HEK293 (cell line): ENCODE results near the gene MYOCOS.

ENCODE experiments used
- HOXD13 ChIP-seq: sonication (generic); formaldehyde crosslinking; IDR thresholded peaks from 2 replicates; pipeline ENCODE4 v1.8.0; 2022; ENCODE audit warnings: missing genetic modification reagents, borderline replicate concordance
- OVOL3 ChIP-seq: fragments of 450-650 bp; formaldehyde crosslinking; IDR thresholded peaks from 2 replicates; pipeline ENCODE4 v1.5.1; 2016; ENCODE audit warnings: missing biosample characterization, missing genetic modification characterization
- TCF7L2 ChIP-seq: IDR thresholded peaks from 2 replicates; pipeline ENCODE4 v1.6.1; 2011; ENCODE audit warnings: low read depth, mild to moderate bottlenecking, inconsistent platforms, low read length, moderate library complexity, borderline replicate concordance
- YY1 ChIP-seq: fragments of 450-650 bp; formaldehyde crosslinking; IDR thresholded peaks from 2 replicates; pipeline ENCODE4 v1.5.1; 2018; ENCODE audit warnings: missing biosample characterization, missing genetic modification characterization
- ZNF112 ChIP-seq: fragments of 450-650 bp; formaldehyde crosslinking; IDR thresholded peaks from 2 replicates; pipeline ENCODE4 v1.5.0; 2017; ENCODE audit warnings: missing biosample characterization, missing genetic modification characterization
- ZNF2 ChIP-seq: fragments of 450-650 bp; formaldehyde crosslinking; IDR thresholded peaks from 2 replicates; pipeline ENCODE4 v1.5.1; 2016; ENCODE audit warnings: missing biosample characterization, missing genetic modification characterization
- ZNF341 ChIP-seq: fragments of 450-650 bp; formaldehyde crosslinking; IDR thresholded peaks from 2 replicates; pipeline ENCODE4; 2016; ENCODE audit warnings: low read depth, missing biosample characterization, missing genetic modification characterization
- ZNF354C ChIP-seq: fragments of 450-650 bp; formaldehyde crosslinking; IDR thresholded peaks from 2 replicates; pipeline ENCODE4 v1.5.1; 2016; ENCODE audit warnings: missing biosample characterization, missing genetic modification characterization, low read depth, borderline replicate concordance
- ZNF600 ChIP-seq: fragments of 450-650 bp; formaldehyde crosslinking; IDR thresholded peaks from 2 replicates; pipeline ENCODE4 v1.5.1; 2016; ENCODE audit warnings: missing biosample characterization, missing genetic modification characterization
- TF ChIP-seq, protein P1 (sequence below): fragments of 450-650 bp; formaldehyde crosslinking; IDR thresholded peaks from 2 replicates; pipeline ENCODE4 v1.5.1; 2016; ENCODE audit warnings: missing biosample characterization, missing genetic modification characterization
- TF ChIP-seq, protein P2 (sequence below): sonication (generic); formaldehyde crosslinking; IDR thresholded peaks from 2 replicates; pipeline ENCODE4 v1.8.1; 2022; ENCODE audit warnings: mild to moderate bottlenecking, moderate library complexity, missing genetic modification reagents

DNA sequence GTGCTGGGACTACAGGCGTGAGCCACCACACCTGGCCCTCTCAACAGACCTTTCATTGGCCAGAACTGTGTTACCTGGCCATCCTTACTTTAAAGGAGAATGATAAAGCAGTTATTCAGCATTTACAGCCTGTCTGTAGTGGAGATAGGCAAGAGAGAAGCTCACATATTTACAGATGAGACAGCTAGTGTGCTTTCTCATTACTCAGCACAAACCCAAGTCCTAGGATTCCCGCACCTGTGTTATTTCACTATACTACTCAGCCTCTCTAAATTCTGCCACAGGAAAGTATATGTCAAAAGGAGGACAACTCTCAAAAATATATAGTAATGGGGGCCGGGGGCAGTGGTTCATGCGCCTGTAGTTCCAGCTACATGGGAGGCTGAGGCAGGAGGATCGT is 46.3 kb downstream of the MYOCOS start:
- TF ChIP-seq, protein P1, sequence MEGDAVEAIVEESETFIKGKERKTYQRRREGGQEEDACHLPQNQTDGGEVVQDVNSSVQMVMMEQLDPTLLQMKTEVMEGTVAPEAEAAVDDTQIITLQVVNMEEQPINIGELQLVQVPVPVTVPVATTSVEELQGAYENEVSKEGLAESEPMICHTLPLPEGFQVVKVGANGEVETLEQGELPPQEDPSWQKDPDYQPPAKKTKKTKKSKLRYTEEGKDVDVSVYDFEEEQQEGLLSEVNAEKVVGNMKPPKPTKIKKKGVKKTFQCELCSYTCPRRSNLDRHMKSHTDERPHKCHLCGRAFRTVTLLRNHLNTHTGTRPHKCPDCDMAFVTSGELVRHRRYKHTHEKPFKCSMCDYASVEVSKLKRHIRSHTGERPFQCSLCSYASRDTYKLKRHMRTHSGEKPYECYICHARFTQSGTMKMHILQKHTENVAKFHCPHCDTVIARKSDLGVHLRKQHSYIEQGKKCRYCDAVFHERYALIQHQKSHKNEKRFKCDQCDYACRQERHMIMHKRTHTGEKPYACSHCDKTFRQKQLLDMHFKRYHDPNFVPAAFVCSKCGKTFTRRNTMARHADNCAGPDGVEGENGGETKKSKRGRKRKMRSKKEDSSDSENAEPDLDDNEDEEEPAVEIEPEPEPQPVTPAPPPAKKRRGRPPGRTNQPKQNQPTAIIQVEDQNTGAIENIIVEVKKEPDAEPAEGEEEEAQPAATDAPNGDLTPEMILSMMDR (tag by site-specific recombination) = no peak
- no peak for TF ChIP-seq OVOL3 (tag by site-specific recombination)
- TF ChIP-seq HOXD13 (CRISPR knock-in tag) = no peak
- TF ChIP-seq ZNF112 (tag by site-specific recombination) = no peak
- TF ChIP-seq YY1 = no peak
- no peak for TF ChIP-seq ZNF2 (tag by site-specific recombination)
- no peak for TF ChIP-seq ZNF600 (tag by site-specific recombination)
- TF ChIP-seq ZNF354C (tag by site-specific recombination) = no peak
- TF ChIP-seq ZNF341 = no peak
- no peak for TF ChIP-seq TCF7L2
- TF ChIP-seq, protein P2, sequence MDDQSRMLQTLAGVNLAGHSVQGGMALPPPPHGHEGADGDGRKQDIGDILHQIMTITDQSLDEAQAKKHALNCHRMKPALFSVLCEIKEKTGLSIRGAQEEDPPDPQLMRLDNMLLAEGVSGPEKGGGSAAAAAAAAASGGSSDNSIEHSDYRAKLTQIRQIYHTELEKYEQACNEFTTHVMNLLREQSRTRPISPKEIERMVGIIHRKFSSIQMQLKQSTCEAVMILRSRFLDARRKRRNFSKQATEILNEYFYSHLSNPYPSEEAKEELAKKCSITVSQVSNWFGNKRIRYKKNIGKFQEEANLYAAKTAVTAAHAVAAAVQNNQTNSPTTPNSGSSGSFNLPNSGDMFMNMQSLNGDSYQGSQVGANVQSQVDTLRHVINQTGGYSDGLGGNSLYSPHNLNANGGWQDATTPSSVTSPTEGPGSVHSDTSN (CRISPR knock-in tag) = no peak
